ENCODE measurements around the gene RBM48. TPM values are rescaled to one million over a fixed set of nuclear protein-coding genes. Genes with fewer than 3 reads are reported as not detected.

The RBM48 gene
- total and polyA plus RNA-seq, 2 donors (not counting 1 experiment from before 2014, with no cell fraction given): 11.0 to 32.9 TPM

DNA sequence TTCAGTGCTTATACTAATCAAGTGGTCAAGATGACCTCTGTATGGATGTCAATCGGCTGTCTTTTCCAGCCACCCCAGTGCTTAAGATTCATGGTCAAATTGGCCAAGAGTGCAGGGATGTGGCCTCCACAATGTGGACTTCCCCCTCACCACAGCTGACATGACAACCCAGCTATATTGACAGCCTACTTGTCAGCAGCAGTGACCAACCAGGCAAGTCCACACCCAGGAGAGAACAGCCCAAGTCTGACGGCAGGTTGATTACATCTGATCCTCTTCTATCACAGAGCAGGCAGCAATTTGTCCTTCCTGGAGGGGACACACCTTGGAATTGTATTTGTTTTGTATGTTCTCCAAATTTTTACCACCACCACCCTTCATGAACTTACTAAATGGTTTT, 42.6 kb upstream of the RBM48 start:
- no peaks in the 10 kb centered on the region for H3K4me1 ChIP-seq (ENCODE audit: control insufficient read depth in 2 of 2, insufficient read depth in 2 of 2, low read length in 2 of 2)
- ATAC-seq (ENCODE audit: low read depth) (no peak), DNase-seq (no peak)
- Mint-ChIP-seq H3K4me3 (no peak overlapping the region), H3K9me3 (ENCODE audit: insufficient read depth) (no peaks in the 10 kb centered on the region), H3K27ac (no peak overlapping the region), H3K27me3 (no peaks in the 10 kb centered on the region), H3K4me1 (no peaks in the 10 kb centered on the region)
- H2AFZ ChIP-seq (ENCODE audit: insufficient read depth, low read depth, low read length, poor library complexity, severe bottlenecking): no peak overlapping the region
- no peaks in the 10 kb centered on the region for H3K9me3 ChIP-seq (ENCODE audit: control extremely low read depth in 1 of 3, control insufficient read depth in 2 of 3, insufficient read depth in 1 of 3, low read length in 2 of 3)
- intact Hi-C loops (cut with micrococcal nuclease): no loop called here
- no peaks in the 10 kb centered on the region for H3K27me3 ChIP-seq (replicated peaks in 1 of 4; ENCODE audit: control extremely low read depth in 1 of 4, control insufficient read depth in 3 of 4, insufficient read depth in 4 of 4, low read length in 3 of 4)
- no peak overlapping the region for H3K9ac ChIP-seq (ENCODE audit: low read length)
- no peaks in the 10 kb centered on the region for H4K20me1 ChIP-seq (ENCODE audit: control insufficient read depth, insufficient read depth, low read length, poor library complexity, severe bottlenecking)
- POLR2A ChIA-PET: no interaction called here
- no peak overlapping the region for H3K4me2 ChIP-seq (replicated peaks; ENCODE audit: low read depth, low read length, poor library complexity, severe bottlenecking)
- no peaks in the 10 kb centered on the region for H3K79me2 ChIP-seq (ENCODE audit: control insufficient read depth, insufficient read depth, low read length)
- H3K36me3 ChIP-seq (replicated peaks in 1 of 2; ENCODE audit: control extremely low read depth in 1 of 2, control insufficient read depth in 1 of 2, extremely low read depth in 1 of 2, insufficient read depth in 2 of 2, low read length in 1 of 2): peaks cover 14 to 35% of the 10 kb centered on the region in 2 experiments
- no peak overlapping the region for H3K27ac ChIP-seq (ENCODE audit: low read length in 2 of 2)
- H3K4me3 ChIP-seq (ENCODE audit: control extremely low read depth in 1 of 5, extremely low read depth in 1 of 5, insufficient read depth in 1 of 5, low read depth in 2 of 5, low read length in 4 of 5): no peak overlapping the region
- CTCF ChIA-PET: no interaction called here
- TF ChIP-seq, protein P1, sequence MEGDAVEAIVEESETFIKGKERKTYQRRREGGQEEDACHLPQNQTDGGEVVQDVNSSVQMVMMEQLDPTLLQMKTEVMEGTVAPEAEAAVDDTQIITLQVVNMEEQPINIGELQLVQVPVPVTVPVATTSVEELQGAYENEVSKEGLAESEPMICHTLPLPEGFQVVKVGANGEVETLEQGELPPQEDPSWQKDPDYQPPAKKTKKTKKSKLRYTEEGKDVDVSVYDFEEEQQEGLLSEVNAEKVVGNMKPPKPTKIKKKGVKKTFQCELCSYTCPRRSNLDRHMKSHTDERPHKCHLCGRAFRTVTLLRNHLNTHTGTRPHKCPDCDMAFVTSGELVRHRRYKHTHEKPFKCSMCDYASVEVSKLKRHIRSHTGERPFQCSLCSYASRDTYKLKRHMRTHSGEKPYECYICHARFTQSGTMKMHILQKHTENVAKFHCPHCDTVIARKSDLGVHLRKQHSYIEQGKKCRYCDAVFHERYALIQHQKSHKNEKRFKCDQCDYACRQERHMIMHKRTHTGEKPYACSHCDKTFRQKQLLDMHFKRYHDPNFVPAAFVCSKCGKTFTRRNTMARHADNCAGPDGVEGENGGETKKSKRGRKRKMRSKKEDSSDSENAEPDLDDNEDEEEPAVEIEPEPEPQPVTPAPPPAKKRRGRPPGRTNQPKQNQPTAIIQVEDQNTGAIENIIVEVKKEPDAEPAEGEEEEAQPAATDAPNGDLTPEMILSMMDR (IDR thresholded peaks at IDR 0.05): no peak
- TF ChIP-seq EZH2 (IDR thresholded peaks at IDR 0.05; ENCODE audit: borderline replicate concordance, insufficient read depth, low read depth, low read length, poor library complexity, severe bottlenecking): no peak
- WGBS (ENCODE audit: insufficient coverage): 100% methylated on average over 1 of the region's 2 CpGs

GRCh38 chr7:92487804-92488203, 40.8 kb upstream of the RBM48 start:
- H3K4me3 ChIP-seq (ENCODE audit: control extremely low read depth in 1 of 5, extremely low read depth in 1 of 5, insufficient read depth in 1 of 5, low read depth in 2 of 5, low read length in 4 of 5): no peak overlapping the region
- no peaks in the 10 kb centered on the region for H3K27me3 Mint-ChIP-seq
- H4K20me1 ChIP-seq (ENCODE audit: control insufficient read depth, insufficient read depth, low read length, poor library complexity, severe bottlenecking): no peaks in the 10 kb centered on the region
- H3K4me1 ChIP-seq (ENCODE audit: control insufficient read depth in 2 of 2, insufficient read depth in 2 of 2, low read length in 2 of 2): no peaks in the 10 kb centered on the region
- H3K9me3 ChIP-seq (ENCODE audit: control extremely low read depth in 1 of 3, control insufficient read depth in 2 of 3, insufficient read depth in 1 of 3, low read length in 2 of 3): no peaks in the 10 kb centered on the region
- H3K27me3 ChIP-seq (replicated peaks in 1 of 4; ENCODE audit: control extremely low read depth in 1 of 4, control insufficient read depth in 3 of 4, insufficient read depth in 4 of 4, low read length in 3 of 4): no peaks in the 10 kb centered on the region
- no peak overlapping the region for H2AFZ ChIP-seq (ENCODE audit: insufficient read depth, low read depth, low read length, poor library complexity, severe bottlenecking)
- H3K27ac Mint-ChIP-seq: no peak overlapping the region
- H3K27ac ChIP-seq (ENCODE audit: low read length in 2 of 2): no peak overlapping the region
- POLR2A ChIA-PET: no interaction called here
- H3K4me2 ChIP-seq (replicated peaks; ENCODE audit: low read depth, low read length, poor library complexity, severe bottlenecking): no peak overlapping the region
- TF ChIP-seq EZH2 (IDR thresholded peaks at IDR 0.05; ENCODE audit: borderline replicate concordance, insufficient read depth, low read depth, low read length, poor library complexity, severe bottlenecking): no peak
- TF ChIP-seq, protein P1 (IDR thresholded peaks at IDR 0.05): no peak
- intact Hi-C loops (cut with micrococcal nuclease): no loop called here
- DNase-seq: no peak
- CTCF ChIA-PET: no interaction called here
- no peaks in the 10 kb centered on the region for H3K9me3 Mint-ChIP-seq (ENCODE audit: insufficient read depth)
- no peak overlapping the region for H3K4me3 Mint-ChIP-seq
- ATAC-seq (ENCODE audit: low read depth): no peak
- H3K4me1 Mint-ChIP-seq: no peaks in the 10 kb centered on the region
- no peak overlapping the region for H3K9ac ChIP-seq (ENCODE audit: low read length)
- H3K36me3 ChIP-seq (replicated peaks in 1 of 2; ENCODE audit: control extremely low read depth in 1 of 2, control insufficient read depth in 1 of 2, extremely low read depth in 1 of 2, insufficient read depth in 2 of 2, low read length in 1 of 2): peaks cover 17 to 49% of the 10 kb centered on the region in 2 experiments
- no peaks in the 10 kb centered on the region for H3K79me2 ChIP-seq (ENCODE audit: control insufficient read depth, insufficient read depth, low read length)
